ENCODE measurements around the gene F13A1.

Gene F13A1

DNA sequence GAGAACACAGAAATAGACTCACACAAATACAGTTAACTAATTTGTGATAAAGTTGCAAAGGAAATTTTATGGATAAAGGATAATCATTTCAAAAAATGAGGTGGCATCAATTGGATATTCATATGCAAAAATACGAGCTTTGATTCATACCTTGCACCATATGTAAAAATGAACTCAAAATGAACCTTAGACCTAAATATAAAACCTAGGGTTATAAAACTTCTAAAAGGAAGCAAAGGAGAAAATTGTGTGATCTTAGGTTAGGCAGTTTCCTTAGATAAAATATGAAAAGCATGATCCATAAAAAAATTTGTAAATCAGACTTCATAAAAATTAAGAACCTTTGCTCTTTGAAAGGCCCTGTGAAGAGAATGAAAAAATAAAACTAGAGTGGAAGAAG, 85.5 kb downstream of the F13A1 start:
- TF ChIP-seq ZNF8 (CRISPR knock-in tag; IDR thresholded peaks at IDR 0.05) (no peak), ESRRG (CRISPR knock-in tag; IDR thresholded peaks at IDR 0.05) (no peak), ISL1 (CRISPR knock-in tag; IDR thresholded peaks at IDR 0.05) (no peak), OSR1 (CRISPR knock-in tag; IDR thresholded peaks at IDR 0.05) (no peak), ZFP3 (CRISPR knock-in tag; IDR thresholded peaks at IDR 0.05) (no peak), TOX (CRISPR knock-in tag; IDR thresholded peaks at IDR 0.05; ENCODE audit: borderline replicate concordance) (no peak), BACH2 (CRISPR knock-in tag; IDR thresholded peaks at IDR 0.05; ENCODE audit: borderline replicate concordance) (no peak), ZC3H10 (CRISPR knock-in tag; IDR thresholded peaks at IDR 0.05) (no peak), PPARA (CRISPR knock-in tag; IDR thresholded peaks at IDR 0.05; ENCODE audit: borderline replicate concordance) (no peak), ZNF70 (CRISPR knock-in tag; IDR thresholded peaks at IDR 0.05) (no peak), ZNF565 (CRISPR knock-in tag; conservative IDR thresholded peaks at IDR 0.05; ENCODE audit: low read depth) (no peak), SNAI2 (CRISPR knock-in tag; IDR thresholded peaks at IDR 0.05) (no peak), GLIS3 (CRISPR knock-in tag; IDR thresholded peaks at IDR 0.05) (no peak), RARB (CRISPR knock-in tag; IDR thresholded peaks at IDR 0.05) (no peak)
- TF ChIP-seq, protein P1, sequence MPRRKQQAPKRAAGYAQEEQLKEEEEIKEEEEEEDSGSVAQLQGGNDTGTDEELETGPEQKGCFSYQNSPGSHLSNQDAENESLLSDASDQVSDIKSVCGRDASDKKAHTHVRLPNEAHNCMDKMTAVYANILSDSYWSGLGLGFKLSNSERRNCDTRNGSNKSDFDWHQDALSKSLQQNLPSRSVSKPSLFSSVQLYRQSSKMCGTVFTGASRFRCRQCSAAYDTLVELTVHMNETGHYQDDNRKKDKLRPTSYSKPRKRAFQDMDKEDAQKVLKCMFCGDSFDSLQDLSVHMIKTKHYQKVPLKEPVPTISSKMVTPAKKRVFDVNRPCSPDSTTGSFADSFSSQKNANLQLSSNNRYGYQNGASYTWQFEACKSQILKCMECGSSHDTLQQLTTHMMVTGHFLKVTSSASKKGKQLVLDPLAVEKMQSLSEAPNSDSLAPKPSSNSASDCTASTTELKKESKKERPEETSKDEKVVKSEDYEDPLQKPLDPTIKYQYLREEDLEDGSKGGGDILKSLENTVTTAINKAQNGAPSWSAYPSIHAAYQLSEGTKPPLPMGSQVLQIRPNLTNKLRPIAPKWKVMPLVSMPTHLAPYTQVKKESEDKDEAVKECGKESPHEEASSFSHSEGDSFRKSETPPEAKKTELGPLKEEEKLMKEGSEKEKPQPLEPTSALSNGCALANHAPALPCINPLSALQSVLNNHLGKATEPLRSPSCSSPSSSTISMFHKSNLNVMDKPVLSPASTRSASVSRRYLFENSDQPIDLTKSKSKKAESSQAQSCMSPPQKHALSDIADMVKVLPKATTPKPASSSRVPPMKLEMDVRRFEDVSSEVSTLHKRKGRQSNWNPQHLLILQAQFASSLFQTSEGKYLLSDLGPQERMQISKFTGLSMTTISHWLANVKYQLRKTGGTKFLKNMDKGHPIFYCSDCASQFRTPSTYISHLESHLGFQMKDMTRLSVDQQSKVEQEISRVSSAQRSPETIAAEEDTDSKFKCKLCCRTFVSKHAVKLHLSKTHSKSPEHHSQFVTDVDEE (CRISPR knock-in tag; IDR thresholded peaks at IDR 0.05): no peak
- TF ChIP-seq, protein P2, sequence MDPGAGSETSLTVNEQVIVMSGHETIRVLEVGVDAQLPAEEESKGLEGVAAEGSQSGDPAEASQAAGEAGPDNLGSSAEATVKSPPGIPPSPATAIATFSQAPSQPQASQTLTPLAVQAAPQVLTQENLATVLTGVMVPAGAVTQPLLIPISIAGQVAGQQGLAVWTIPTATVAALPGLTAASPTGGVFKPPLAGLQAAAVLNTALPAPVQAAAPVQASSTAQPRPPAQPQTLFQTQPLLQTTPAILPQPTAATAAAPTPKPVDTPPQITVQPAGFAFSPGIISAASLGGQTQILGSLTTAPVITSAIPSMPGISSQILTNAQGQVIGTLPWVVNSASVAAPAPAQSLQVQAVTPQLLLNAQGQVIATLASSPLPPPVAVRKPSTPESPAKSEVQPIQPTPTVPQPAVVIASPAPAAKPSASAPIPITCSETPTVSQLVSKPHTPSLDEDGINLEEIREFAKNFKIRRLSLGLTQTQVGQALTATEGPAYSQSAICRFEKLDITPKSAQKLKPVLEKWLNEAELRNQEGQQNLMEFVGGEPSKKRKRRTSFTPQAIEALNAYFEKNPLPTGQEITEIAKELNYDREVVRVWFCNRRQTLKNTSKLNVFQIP (CRISPR knock-in tag; IDR thresholded peaks at IDR 0.05; ENCODE audit: borderline replicate concordance, low read depth): no peak
- TF ChIP-seq, protein P3, sequence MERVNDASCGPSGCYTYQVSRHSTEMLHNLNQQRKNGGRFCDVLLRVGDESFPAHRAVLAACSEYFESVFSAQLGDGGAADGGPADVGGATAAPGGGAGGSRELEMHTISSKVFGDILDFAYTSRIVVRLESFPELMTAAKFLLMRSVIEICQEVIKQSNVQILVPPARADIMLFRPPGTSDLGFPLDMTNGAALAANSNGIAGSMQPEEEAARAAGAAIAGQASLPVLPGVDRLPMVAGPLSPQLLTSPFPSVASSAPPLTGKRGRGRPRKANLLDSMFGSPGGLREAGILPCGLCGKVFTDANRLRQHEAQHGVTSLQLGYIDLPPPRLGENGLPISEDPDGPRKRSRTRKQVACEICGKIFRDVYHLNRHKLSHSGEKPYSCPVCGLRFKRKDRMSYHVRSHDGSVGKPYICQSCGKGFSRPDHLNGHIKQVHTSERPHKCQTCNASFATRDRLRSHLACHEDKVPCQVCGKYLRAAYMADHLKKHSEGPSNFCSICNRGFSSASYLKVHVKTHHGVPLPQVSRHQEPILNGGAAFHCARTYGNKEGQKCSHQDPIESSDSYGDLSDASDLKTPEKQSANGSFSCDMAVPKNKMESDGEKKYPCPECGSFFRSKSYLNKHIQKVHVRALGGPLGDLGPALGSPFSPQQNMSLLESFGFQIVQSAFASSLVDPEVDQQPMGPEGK (CRISPR knock-in tag; IDR thresholded peaks at IDR 0.05; ENCODE audit: borderline replicate concordance): no peak
- ATAC-seq: no peak

DNA sequence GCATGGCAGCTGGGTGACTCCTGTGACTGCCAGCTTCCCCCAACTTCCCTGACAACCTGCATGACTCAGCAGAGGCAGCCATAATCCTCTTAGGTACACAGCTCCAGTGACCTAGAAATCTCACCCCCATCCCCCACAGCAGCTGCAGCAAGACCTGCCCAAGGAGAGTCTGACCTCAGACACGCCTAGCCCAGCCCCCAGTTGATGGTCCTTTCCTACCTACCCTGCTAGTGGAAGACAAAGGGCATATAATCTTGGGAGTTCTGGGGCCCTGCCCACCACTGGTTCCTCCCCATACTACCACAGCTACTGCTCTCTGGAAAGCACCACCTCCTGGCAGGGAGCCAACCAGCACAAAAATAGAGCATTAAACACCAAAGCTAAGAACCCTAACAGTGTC, 90.2 kb downstream of the F13A1 start:
- TF ChIP-seq, protein P4, sequence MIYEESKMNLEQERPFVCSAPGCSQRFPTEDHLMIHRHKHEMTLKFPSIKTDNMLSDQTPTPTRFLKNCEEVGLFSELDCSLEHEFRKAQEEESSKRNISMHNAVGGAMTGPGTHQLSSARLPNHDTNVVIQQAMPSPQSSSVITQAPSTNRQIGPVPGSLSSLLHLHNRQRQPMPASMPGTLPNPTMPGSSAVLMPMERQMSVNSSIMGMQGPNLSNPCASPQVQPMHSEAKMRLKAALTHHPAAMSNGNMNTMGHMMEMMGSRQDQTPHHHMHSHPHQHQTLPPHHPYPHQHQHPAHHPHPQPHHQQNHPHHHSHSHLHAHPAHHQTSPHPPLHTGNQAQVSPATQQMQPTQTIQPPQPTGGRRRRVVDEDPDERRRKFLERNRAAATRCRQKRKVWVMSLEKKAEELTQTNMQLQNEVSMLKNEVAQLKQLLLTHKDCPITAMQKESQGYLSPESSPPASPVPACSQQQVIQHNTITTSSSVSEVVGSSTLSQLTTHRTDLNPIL (CRISPR knock-in tag; IDR thresholded peaks at IDR 0.05; ENCODE audit: low read depth): no peak
- TF ChIP-seq ZNF565 (CRISPR knock-in tag; conservative IDR thresholded peaks at IDR 0.05; ENCODE audit: low read depth): no peak
- no peak for TF ChIP-seq TOX (CRISPR knock-in tag; IDR thresholded peaks at IDR 0.05; ENCODE audit: borderline replicate concordance)
- no peak for TF ChIP-seq ESRRG (CRISPR knock-in tag; IDR thresholded peaks at IDR 0.05)
- no peak for TF ChIP-seq ZFP3 (CRISPR knock-in tag; IDR thresholded peaks at IDR 0.05)
- no peak for TF ChIP-seq ARNTL (CRISPR knock-in tag; IDR thresholded peaks at IDR 0.05; ENCODE audit: borderline replicate concordance, low read depth)
- no peak for TF ChIP-seq SNAI2 (CRISPR knock-in tag; IDR thresholded peaks at IDR 0.05)
- no peak for TF ChIP-seq CSDC2 (CRISPR knock-in tag; IDR thresholded peaks at IDR 0.05)
- TF ChIP-seq ZC3H10 (CRISPR knock-in tag; IDR thresholded peaks at IDR 0.05): no peak
- TF ChIP-seq, protein P1 (CRISPR knock-in tag; IDR thresholded peaks at IDR 0.05): no peak
- TF ChIP-seq, protein P3 (CRISPR knock-in tag; IDR thresholded peaks at IDR 0.05; ENCODE audit: borderline replicate concordance): no peak
- no peak for TF ChIP-seq ZNF70 (CRISPR knock-in tag; IDR thresholded peaks at IDR 0.05)
- no peak for TF ChIP-seq ISL1 (CRISPR knock-in tag; IDR thresholded peaks at IDR 0.05)
- ATAC-seq: no peak

All from SK-N-SH treated with all-trans-retinoic acid at 6 μM for 48 hours (cell line).